GM21786 (cell line): ENCODE measurements around the gene PTPRN2.

Experiments used
- ATAC-seq: cut with Tn5 transposase; IDR thresholded peaks from one replicate; pipeline ENCODE4 v1.9.1; 2021; ENCODE audit not compliant: unreplicated experiment

The PTPRN2 gene

DNA sequence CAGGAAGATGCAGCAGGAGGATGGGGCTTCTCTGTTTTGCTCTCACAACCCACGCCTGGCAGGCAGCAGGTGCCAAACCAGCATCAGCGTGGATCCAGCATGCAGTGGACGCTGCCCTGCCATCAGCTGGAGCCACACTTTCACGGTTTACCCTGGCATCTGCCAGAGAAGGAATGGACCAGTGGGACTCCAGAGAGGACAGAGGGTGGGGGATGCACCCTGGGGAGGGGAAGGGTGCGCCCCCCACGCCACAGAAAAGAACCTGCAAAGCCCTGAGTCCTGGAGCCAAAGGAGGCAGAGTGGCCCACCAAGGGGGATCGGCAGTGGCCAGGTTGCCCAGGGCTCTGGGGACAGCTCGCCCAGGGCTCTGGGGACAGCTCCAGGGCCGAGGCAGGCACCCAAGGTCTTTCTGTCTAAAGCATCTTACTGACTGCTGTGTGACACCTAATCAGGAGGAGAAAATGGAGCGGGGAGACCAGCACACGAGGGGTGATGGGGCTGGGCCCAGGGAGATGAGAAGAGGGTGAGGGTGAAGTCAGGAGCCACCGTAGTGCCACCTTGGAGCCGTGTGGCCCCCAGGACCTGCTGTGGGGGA, 1025.7 kb downstream of the PTPRN2 start:
- ATAC-seq, result no peak

GRCh38 chr7:157561523-157561785, 1026.2 kb downstream of the PTPRN2 start:
- ATAC-seq, result no peak

DNA sequence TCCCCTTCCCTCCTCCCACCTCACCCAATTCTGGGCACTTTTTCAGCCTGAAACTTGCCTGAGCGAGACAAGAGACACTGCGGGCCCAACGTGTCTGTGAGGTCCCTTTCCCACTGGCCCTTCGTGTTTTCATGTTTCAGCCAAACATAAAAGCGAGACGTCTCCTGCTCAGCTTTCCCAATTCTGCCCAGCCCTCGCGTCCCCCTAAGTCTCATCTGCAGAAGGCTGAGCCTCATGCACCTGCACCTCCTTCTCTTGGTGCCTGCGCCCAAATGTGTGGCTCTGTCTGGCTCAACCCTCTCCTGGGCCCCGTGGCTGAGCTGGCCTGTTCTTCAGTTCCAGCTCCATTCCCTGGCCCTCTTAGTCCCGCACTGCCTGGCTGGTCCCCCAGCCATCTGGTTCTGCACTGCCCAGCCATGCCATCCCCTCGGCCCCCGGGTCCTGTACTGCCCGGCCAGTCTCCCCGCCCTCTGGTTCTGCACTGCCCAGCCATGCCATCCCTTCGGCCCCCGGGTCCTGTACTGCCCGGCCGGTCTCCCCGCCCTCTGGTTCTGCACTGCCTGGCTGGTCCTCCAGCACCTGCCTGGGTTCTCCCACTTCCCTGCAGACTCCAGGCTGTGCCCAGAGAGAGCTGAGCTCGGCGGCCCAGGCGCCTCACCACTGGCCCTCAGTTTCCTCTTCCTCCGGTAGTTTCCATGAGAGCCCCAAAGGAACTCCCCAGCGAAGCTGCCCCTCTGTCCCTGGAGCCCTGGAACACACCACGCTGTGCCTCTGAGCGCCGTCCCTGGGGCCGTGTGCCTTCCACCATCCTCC, 1026.7 kb downstream of the PTPRN2 start:
- ATAC-seq, result no peak

GRCh38 chr7:157560258-157560654, 1027.4 kb downstream of the PTPRN2 start:
- ATAC-seq, result no peak

DNA sequence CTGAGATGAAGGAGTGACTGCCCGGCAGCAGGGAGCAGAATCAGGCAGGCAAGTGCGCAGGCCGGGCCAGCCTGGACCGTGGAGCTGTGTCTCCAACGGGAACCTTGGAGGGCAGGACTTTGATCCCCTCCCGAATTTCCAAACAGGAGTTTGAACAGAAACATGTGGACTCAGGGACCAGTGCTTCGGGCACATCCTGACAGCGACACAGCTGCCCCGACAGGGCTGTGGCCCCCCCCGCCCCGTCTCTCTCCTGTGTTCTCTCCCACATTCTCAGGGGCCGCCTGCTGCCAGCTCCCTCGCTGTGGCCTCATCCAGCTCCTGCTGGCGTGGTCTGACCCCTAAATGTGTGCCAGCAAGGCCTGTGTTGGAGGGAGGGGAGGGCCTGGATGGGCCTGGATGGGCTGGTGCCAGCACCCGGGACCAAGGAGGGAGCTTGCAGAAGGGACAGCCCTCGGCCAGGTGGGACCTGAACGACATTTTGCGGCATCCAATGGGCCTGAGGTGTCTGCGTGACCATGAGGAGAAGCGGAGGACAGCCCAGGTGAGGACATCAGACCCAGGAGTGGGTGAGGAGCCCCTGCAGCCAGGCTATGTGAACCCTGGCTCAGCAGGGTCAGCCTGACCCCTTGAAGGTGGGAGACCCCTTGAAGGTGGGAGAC, 1027.9 kb downstream of the PTPRN2 start:
- ATAC-seq, result no peak

DNA sequence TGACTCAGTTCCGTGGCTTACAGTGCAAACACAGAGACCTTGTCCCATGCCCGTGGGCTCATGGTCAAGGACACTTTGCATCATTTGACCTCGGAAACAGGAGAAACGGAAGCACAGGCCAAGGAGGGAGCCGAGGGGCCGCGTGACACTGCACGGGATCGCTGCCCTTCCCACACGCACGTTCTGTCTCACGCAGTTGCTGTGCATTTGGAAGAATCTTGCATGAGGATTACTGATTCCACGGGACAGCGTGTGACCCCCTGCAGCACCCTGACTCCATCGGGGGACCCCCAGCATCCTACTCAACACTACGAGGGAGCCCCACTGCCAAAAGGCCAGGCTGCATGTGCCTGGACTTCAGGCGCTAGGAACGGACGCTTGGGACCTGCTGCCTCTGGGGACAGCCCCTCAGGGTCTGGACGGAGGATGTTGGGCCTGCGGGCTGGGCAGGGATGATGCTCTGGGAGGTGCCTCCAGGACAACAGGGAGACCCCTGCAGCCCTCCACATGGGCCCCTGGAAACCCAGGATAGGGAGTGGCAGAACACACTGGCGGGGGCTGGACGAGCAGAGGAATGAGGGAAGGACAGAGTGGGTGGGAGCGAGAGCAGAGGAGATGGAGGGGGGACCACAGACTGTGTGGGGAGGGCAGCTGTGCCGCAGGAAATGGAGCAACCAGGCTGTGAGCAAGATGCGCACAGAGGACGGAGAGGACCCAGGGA, 1028.6 kb downstream of the PTPRN2 start:
- ATAC-seq, result no peak

DNA sequence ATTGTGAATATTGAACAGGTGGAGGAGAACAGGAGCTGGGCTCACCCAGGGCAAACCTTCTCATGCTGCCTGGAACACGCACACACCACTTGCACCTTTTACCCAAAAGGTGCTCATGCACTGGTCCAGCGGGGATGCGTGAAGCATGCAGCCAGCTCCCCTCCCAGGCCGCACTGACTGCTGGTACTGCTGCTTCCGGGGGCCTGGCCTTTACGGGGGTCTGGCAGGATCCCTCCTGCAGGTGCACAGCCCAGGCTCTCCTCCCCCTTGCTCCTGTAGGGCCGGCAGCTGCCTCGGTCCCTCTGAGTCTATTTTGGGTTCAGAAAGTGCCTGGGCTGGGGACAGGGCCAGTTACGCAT, 1029.1 kb downstream of the PTPRN2 start:
- no peak for ATAC-seq

GRCh38 chr7:157558061-157558460, 1029.6 kb downstream of the PTPRN2 start:
- ATAC-seq, result no peak

- no peak for ATAC-seq
Observed at GRCh38 chr7:157557263-157557662, 1030.4 kb downstream of the PTPRN2 start.

DNA sequence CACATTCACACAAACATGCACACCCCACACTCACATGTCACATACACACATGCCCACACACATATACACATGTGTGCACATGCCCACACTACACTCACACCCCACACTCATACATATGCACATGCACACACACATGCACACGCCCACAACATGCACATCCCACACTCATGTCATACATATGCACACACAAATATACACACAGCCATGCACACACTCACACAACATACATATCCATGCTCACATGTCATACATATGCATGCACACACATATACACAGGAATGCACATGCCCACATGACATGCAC, 1031.0 kb downstream of the PTPRN2 start:
- no peak for ATAC-seq

DNA sequence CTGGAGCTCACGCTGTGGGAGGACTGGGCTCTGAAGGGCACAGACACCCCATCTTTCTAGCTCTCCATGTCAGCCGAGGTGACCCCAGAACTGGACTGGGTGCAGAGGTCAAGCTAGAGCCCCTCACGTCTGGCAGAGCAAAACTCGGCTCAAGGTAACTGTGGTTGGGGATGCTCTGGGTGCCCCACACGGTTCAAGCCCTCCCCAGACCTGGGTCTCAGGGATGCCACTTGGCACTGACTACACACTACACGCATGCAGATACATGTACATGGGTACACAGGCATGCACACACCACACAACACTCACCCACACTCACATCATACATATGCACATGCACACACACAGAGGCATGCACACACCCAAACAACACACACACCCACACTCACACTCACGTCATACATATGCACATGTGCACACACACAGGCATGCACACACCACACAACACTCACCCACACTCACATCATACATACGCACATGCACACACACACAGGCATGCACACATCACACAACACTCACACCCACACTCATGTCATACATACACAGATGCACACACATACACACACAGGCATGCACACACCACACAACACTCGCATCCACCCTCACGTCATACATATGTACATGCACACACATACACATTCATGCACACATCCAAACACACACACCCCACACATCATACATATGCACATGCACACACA, 1031.5 kb downstream of the PTPRN2 start:
- ATAC-seq, result no peak

DNA sequence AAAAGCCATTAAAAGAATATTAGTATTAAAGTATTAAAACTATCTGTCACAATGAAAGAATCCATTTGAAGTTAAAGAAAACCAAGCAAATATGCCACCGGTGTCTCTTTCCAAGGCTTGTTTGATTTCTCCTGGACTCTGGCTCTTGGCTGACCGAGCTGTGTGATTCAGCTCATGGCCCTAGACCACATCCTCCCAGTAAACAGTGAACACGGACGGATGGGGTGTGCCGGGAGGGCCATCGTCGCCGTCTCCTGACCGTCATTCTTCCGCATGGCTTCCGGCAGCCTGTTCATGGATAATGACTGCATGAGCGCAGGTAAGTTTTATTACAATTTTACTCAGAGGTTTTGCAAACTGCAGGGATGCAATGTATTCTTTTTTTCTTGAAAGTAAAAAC, 1032.3 kb downstream of the PTPRN2 start:
- ATAC-seq, result no peak

DNA sequence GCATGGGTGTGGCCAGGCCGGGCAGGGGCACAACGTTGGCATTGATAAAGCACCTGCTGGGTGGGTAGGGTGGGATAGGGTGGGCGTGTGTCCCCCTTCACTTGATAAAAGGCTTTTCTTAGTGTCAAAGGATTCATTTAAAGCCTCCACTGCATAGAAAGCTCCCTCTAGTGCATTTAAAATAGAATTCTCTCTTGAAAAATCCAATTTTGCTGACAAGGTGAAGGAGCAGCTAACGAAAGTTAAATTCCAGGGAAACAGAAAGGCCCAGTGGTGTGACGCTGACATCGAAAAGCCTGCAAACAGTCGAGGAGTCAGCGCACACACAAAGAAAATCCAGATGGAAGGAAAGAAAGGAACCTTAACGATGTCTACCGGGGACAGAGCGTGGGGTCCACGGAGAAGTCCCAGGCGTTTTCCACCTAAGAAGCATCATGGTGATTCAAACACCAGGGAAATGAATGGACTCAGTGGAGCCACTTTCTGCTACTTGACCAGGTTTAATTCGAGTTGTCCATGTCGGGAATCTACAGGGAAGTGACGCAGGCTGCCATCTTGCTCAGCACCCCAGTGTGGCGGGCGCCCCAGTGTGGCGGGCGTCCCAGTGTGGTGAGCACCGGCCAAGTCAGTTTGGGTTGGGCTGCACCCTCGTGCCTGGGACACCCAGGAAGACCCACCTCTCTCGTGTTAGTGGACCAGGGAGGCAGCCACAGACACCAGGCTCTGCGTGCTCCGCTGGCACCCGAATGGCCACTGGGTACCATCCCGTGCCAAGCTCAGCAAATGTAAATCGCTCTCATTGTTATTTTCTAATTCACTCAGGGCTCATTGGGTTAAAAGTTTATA, 1033.0 kb downstream of the PTPRN2 start:
- ATAC-seq, result no peak

DNA sequence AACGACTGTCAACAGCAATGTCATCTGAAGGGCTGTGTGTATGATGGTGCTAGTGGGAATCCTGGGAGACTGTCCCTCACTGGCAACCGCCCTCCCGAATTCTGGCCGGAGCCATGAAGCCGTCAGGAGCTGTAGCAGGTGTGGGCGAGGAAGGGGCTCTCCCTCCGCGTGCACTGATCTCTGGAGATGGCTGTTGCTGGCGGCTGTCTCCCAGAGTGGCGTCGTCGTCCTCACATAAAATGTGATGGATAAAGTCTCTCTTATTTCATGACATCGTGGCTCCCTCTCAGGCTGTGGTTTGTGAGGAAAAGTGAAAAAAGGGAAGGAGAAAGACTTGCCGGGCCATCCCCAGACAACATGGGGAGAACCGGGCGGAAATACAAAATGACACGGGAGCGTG, 1034.4 kb downstream of the PTPRN2 start:
- ATAC-seq, result no peak

DNA sequence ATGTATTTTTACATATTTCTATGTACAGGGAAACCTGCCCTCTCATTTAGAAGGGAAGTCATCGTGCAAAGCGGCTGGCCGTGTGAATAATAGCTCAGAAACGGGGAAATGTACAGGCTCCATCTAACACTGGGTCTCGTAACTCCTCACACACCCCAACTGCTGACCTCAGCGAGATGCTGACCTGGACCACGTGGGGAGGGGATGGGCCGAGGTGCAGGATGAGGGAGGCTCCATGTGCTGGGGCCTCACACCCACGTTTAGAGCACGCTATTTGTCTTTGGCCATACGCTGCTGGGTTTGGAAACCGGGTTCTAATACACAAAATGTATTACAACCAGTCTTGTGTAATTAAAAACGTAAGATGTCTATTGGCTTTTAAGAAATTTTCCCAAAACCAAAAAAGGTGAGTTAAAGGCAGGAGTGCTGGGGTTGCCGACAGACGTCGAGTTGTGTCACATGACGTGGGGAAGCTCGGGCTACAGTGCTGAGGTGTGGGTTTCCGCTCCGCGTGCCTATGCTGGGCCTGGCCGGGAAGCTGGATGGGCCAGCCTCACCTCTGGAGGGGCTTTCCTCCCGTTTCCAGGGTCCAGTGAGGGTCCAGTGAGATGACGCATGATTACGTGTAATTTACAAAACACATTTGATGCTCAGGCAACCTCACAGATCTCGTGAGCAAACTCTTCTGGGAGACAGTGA, 1035.2 kb downstream of the PTPRN2 start:
- no peak for ATAC-seq

GRCh38 chr7:157551325-157552070, 1036.1 kb downstream of the PTPRN2 start:
- no peak for ATAC-seq

DNA sequence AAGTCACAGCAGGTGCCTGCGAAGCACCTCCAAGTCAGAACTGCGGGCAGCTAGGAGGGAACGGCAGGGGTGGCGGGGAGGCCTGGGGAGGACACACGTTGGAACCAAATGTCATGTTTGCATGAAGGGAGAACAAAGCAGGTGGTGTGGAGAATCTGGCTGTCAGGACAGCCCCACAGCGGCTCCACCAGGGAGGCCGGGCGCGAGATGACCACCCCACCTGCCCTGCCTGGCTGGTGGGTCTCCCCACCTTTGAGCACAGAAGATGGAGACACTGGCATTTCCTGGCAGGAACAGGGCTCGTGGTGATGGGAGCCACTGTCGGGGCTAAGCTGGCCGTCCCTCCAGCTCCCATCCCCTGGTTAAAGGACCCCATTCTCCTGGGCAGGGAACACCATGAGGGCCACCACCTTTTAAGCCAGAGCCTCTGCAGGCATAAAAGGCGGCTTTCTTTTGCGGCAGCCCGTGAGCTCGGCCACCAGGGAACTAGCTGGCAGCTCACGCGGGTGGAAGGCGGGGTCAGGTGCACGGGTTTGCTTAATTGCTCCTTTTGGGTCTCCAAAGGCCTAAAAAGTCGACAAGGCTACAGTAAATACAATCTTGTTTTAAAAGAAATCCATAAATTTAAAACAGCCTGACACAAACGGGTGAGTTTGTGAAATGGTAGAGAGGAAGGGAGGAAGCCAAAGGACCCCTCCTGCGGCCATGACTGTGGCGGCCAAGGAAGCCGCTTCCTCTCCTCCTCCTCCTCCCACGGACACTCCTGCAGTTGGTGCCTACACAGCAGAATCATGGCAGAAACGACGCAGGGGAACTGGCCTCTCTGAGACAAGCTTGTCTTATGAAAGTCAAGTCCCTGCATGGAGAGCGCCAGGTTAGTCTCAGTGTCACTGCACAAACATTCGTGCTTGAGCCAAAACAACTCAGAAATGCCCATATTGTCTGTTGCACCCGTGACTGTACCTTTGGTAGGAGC, 1037.0 kb downstream of the PTPRN2 start:
- no peak for ATAC-seq

DNA sequence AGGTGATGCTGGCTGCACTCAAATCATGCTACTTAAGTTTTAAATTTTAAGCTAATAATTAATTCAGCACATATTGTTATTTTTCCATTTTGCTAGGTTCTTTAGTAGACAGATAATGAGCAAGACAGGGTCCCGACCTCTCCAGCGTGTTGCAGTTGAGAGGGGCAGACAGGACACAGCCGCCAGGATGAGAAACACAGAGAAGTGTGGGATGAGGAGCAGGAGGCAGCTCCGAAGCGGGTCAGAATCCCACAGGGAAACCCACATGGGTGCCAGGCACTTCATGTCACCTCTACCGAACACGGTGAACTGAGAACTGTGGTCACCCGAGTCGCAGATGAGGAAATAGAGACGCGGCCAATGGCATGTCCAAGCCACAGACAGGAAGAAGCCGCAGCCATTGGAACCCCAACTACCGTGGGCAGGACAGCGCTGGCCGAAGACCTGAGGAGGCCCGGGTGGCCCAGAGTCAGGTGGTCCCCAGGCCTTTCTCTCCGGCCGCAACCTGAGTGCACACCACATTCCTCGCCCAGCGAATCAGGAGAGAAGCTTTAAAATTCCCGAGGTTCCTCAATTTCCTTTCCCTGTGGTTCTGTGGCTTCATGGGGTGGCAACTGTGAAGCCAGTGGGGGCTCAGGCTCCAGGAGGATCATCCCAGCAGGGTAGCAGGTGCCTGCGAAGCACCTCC, 1037.9 kb downstream of the PTPRN2 start:
- ATAC-seq, result no peak
